Upper lobe of left lung (tissue), 6 donors: ENCODE measurements around the gene CSAG1. TPM values are rescaled to one million over a fixed set of nuclear protein-coding genes. Genes with fewer than 3 reads are reported as not detected.
"Not testable (repeated sequence)": the region's sequence is repeated elsewhere in the genome, so short reads cannot be mapped to it uniquely, and the experiment has no call there.

Source experiments
- ATAC-seq, 2 donors: fragments of 200-7000 bp; cut with Tn5 transposase; one replicate each; pipeline ENCODE4 v1.9.1; 2022; ENCODE audit warnings: mild to moderate bottlenecking in 2 of 2, moderate library complexity in 2 of 2; ENCODE audit not compliant: low FRiP score in 2 of 2
- DNase-seq, 2 donors: peaks; one replicate each; pipeline ENCODE4 v3.0.0-alpha.2; 2019 to 2020
- H3K27ac ChIP-seq, 4 donors: fragments of 200-600 bp; sonication (generic); one replicate each; pipeline ENCODE4 v1.5.1; 2016 to 2019
- H3K27me3 ChIP-seq, 4 donors: fragments of 200-600 bp; sonication (generic); one replicate each; pipeline ENCODE4 v1.5.1; 2017 to 2019
- H3K36me3 ChIP-seq, 4 donors: fragments of 200-600 bp; sonication (generic); one replicate each; pipeline ENCODE4 v1.5.1; 2016 to 2019
- H3K4me1 ChIP-seq, 4 donors: fragments of 200-600 bp; sonication (generic); one replicate each; pipeline ENCODE4 v1.5.1; 2018 to 2019
- H3K4me3 ChIP-seq, 4 donors: fragments of 200-600 bp; sonication (generic); one replicate each; pipeline ENCODE4 v1.5.1; 2017 to 2019; ENCODE audit warnings: mild to moderate bottlenecking in 2 of 4, moderate library complexity in 1 of 4
- H3K9me3 ChIP-seq, 4 donors: fragments of 200-600 bp; sonication (generic); one replicate each; pipeline ENCODE4 v1.5.1; 2018 to 2019
- WGBS, 2 donors: methylation state at CpG; one replicate each; pipeline ENCODE4 v1.1.5; 2017 to 2018; 5-methylcytosine and 5-hydroxymethylcytosine counted together
- total RNA-seq, 6 donors: library from RNA; depleted of rRNA in 4 of 6; stranded (reverse); fragments of >200 nt in 4 of 6; gene quantifications; one replicate each; pipeline versions ENCODE4 v1.1.0 to v1.2.1, GENCODE V29; 2016 to 2021
- donor health status: DM: no; HTN: no; CAD: no; lungs with moderate emphysema.
- donor health status: DM: no; HTN: yes; CAD: no; lungs with severe emphysema.

Gene CSAG1
- total RNA-seq, 6 donors from 2014 or later = not detected

- not testable (repeated sequence) for H3K27me3 ChIP-seq, H3K4me3 ChIP-seq, H3K9me3 ChIP-seq, ATAC-seq, DNase-seq, H3K4me1 ChIP-seq, H3K36me3 ChIP-seq, H3K27ac ChIP-seq
- WGBS, 2 donors = no CpG with 5 or more reads among the region's 5 CpGs
Observed at GRCh38 chrX:152713195-152713594, 20.3 kb downstream of the CSAG1 start.

- WGBS, 2 donors = no CpG with 5 or more reads among the region's 2 CpGs
- H3K36me3 ChIP-seq, H3K4me1 ChIP-seq, DNase-seq, H3K9me3 ChIP-seq, H3K27ac ChIP-seq, ATAC-seq, H3K4me3 ChIP-seq, H3K27me3 ChIP-seq: not testable (repeated sequence)
Observed at GRCh38 chrX:152709173-152709572, 24.3 kb downstream of the CSAG1 start, which contains the start of gene CSAG2. CSAG2 (minus strand) TSS chrX:152709273; CDS start chrX:152709112, 161 bp downstream.

- DNase-seq, H3K4me1 ChIP-seq, H3K36me3 ChIP-seq, H3K27ac ChIP-seq, H3K27me3 ChIP-seq, H3K9me3 ChIP-seq, H3K4me3 ChIP-seq: not testable (repeated sequence)
- WGBS, 2 donors = 85 to 89% methylated on average over 2 to 4 of the region's 7 CpGs
- ATAC-seq = peak in 1 of 2 donors; percentile 62
Observed at GRCh38 chrX:152706500-152706899, 27.0 kb downstream of the CSAG1 start.

GRCh38 chrX:152700390-152700789 is 33.1 kb downstream of the CSAG1 start:
- H3K4me1 ChIP-seq, H3K27ac ChIP-seq, H3K36me3 ChIP-seq, H3K4me3 ChIP-seq, DNase-seq, H3K27me3 ChIP-seq, H3K9me3 ChIP-seq: not testable (repeated sequence)
- ATAC-seq = peak in 1 of 2 donors; percentile 66
- WGBS, 2 donors = 92% methylated on average over 4 of the region's 5 CpGs; no CpG with 5 or more reads in 1 of the 2 donors

- H3K9me3 ChIP-seq, ATAC-seq, H3K4me3 ChIP-seq, DNase-seq, H3K36me3 ChIP-seq, H3K27me3 ChIP-seq, H3K4me1 ChIP-seq, H3K27ac ChIP-seq: not testable (repeated sequence)
- WGBS, 2 donors = 80% methylated on average over 1 of the region's 34 CpGs; no CpG with 5 or more reads in 1 of the 2 donors
Observed at GRCh38 chrX:152697952-152698931, 35.3 kb downstream of the CSAG1 start, which contains the start of gene MAGEA3. MAGEA3 (plus strand) TSS chrX:152698794; CDS start chrX:152700833, 2,039 bp downstream.

- not testable (repeated sequence) for H3K4me1 ChIP-seq, H3K36me3 ChIP-seq, H3K27me3 ChIP-seq, H3K4me3 ChIP-seq, H3K27ac ChIP-seq, DNase-seq, H3K9me3 ChIP-seq
- WGBS, 2 donors = no CpG with 5 or more reads among the region's 3 CpGs
- peak in 1 of 2 donors; percentile 49 for ATAC-seq
Observed at GRCh38 chrX:152681012-152681411, 52.5 kb downstream of the CSAG1 start.

Other genes starting within 250 kb of the CSAG1 start
- gene GABRQ, start 95.8 kb downstream of the CSAG1 start, total RNA-seq = not detected
- gene MAGEA3, start 34.9 kb downstream of the CSAG1 start, total RNA-seq = under 1 TPM in 2 of 6 donors, not detected in 4; 0.20 to 0.51 TPM
- not detected for gene CSAG2, start 24.4 kb downstream of the CSAG1 start, total RNA-seq
- not detected for gene MAGEA2B, start 19.1 kb downstream of the CSAG1 start, total RNA-seq
- under 1 TPM in 2 of 6 donors, not detected in 4; 0.20 to 0.37 TPM for gene MAGEA12, start within 50 bp of the CSAG1 start, total RNA-seq
- under 1 TPM in 1 of 6 donors, not detected in 5; 0.20 TPM for gene MAGEA2, start 20.1 kb upstream of the CSAG1 start, total RNA-seq
- gene CSAG3, start 25.5 kb upstream of the CSAG1 start, total RNA-seq = not detected
- gene MAGEA6, start 36.0 kb upstream of the CSAG1 start, total RNA-seq = under 1 TPM in 1 of 6 donors, not detected in 5; 0.31 TPM
- 10 to 100 TPM; 21.1 to 89.4 (median 32.5) TPM for gene CETN2, start 97.0 kb upstream of the CSAG1 start, total RNA-seq
- 10 to 100 TPM in 5 of 6 donors, 1 to 10 TPM in 1; 5.2 to 26.0 (median 21.1) TPM for gene NSDHL, start 97.3 kb upstream of the CSAG1 start, total RNA-seq
- 10 to 100 TPM; 13.6 to 26.4 (median 19.9) TPM for gene ZNF185, start 164.3 kb upstream of the CSAG1 start, total RNA-seq